HG02571 (cell line): ENCODE results near the gene GNG12.

Experiments used
- ATAC-seq: cut with Tn5 transposase; IDR thresholded peaks from one replicate; pipeline ENCODE4 v1.9.1; 2021; ENCODE audit warnings: mild to moderate bottlenecking, moderate library complexity; ENCODE audit not compliant: unreplicated experiment

GNG12 gene

GRCh38 chr1:67788238-67788790, 45.0 kb downstream of the GNG12 start:
- no peak for ATAC-seq

GRCh38 chr1:67787746-67788145, 45.5 kb downstream of the GNG12 start:
- ATAC-seq, result no peak

DNA sequence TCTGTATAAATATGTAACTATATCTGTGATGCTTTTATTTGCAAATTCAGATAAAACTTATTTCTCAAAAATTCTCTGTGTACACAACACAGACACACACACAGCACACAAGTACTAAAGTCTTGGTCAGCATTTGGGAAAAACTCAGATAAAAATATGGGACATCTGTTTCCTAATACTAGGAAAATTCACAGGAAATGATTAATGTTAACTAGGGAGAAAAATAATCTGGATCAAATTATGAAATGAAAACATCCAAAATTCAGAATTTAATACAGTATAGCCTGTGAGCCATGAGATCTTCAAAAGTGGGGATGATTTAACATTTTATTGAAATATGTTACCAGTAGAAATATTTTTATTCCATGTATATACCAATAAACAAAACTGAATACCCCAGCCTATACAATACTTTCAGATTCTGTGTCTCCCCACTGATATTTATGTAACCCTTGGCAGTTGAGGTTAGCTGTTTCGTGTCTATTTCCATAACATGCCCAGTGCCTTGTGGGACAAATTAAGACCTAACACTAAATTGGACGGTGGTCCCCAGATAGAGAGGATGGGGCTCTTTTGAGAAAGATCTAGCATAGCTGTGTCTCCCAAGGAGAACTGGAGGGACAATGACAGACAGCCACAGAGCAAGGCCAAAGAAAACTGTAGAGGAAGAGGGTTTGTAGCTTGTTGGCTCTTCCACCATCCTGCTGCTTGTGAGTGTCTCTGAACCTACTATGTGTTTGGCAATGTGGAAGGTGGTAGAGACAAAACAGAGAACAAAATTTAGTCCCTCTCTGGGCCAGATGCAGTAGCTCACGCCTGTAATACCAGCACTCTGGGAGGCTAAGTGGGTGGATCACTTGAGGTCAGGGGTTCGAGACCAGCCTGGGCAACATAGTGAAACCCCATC, 47.2 kb downstream of the GNG12 start:
- ATAC-seq, result no peak

GRCh38 chr1:67784545-67785186, 48.6 kb downstream of the GNG12 start:
- no peak for ATAC-seq

DNA sequence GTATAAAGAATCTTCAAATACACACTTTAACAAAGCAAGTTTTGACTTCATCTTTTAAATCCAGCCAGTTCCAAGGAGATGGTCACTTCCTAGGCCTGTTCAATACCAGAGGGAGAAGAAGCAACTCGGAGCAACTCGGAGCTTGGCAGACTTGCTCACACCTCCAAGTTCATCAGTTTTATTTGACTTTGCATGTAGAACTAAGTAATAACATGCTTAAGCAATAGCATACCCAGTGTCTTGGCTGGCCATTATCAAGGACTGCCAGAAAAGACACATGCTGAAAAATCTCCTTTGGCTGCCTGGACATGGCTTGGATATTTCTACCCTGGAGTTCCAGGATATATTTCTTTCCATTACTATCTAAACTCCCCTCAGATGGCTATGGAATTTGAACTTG, 52.6 kb downstream of the GNG12 start:
- ATAC-seq, result no peak

DNA sequence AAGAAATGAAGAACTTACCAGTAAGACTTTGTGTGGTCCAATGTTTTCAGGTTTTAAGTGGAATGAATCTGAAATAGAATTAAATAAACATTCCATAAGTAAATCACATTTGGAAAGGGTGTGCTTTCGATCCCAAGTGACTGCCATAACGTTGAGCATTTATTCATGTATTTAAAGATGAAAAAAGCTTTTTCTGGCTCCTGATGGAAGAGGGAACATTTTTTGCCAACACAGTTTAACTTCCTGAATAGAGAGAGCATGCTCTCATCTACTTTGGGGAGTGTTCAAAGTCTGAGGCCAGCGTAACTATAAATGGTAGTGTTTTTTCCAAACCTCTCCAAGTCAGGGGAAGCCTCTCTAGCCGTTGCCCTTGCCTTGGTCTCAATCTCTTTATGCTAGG, 55.8 kb downstream of the GNG12 start:
- no peak for ATAC-seq

GRCh38 chr1:67777016-67777415, 56.3 kb downstream of the GNG12 start:
- no peak for ATAC-seq

DNA sequence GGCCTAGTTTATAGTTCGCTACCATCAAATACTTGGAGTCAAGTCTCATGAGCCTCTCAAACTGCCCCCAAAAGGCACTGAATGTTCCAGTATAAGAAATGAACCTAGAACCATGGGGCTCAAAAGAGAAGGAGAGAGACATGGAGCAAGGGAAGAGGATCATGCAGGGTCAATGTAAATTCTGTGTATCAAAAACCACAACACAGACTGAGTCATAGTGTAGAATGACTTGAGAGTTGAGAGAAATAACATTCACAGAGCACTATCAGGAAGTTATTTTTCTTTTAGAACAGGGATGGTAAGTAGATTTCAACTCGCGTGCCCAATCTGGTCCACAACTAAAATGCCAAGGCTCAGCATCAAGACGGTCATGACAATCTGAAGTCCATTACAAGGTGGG, 59.8 kb downstream of the GNG12 start:
- no peak for ATAC-seq

DNA sequence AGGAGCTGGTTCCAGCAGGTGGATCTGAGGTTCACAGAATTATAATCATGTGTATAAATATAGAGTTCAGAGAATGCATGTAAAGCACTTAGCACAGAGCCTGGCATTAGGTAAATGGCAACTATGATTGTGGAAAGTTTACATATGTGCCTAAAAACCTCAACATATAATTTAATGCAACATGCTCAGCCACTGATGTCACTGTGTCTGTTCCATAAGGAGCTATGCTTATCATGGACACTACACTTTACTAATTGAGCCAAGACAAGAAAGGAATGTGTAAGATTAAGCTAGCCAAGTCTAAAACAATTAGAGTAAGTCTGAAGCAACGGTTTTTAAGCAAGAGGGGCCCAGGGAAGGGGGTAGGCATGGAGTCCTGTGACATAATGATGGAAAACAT, 61.5 kb downstream of the GNG12 start:
- ATAC-seq, result no peak

DNA sequence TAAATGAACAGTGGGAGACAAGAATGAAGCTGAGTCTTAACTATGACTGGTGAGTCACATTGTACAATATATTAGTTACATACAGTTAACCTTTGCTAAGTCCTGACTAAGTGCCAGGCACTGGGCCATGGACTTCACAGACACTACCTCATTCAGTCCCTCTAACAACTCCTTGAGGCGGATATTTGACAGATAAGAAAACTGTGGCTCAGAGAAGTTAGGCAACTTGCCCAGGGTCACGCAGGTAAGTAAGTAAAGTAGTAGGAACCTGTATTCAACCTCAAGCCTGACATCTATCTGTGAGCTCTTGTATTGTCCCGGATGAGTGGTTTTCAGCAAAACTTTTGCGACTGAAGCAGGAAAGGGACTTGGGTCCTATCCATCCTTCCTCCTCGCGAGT, 62.1 kb downstream of the GNG12 start:
- ATAC-seq, result no peak

GRCh38 chr1:67769633-67770256, 63.5 kb downstream of the GNG12 start:
- no peak for ATAC-seq

GRCh38 chr1:67768480-67768879, 64.8 kb downstream of the GNG12 start:
- ATAC-seq, result no peak

DNA sequence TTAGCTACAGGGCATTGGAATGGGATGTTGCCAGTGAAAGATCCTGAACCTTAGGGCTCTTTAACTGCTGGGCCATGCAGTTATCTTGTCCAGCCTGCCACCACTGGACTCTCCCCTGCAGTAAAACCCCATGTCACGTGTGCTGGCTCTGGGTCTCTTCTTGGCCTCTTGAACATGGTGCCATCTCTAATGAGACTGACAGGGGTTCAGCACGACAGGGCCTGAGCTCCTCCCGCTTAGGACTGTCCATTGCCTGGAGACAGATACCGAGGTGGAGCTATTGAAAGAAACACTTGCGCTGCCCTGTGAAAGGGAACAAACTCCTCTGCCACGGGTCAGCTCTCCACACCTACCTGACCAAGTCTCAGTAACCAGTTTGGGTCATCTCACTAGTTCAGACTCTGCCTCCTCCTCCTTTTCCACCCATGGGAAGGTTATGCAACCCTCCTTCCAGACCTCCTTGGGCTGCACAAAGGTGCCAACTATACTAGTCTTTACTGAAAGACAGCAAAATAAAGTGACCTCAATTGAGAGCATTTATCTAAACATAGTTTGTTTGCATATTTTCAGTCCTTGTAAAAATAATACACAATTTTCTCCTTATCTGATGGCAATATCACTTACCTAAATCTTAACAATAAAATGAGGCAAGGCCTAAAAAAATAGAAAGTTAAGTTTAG, 66.0 kb downstream of the GNG12 start:
- no peak for ATAC-seq

- ATAC-seq, result no peak
Measured at GRCh38 chr1:67766141-67766978, 66.9 kb downstream of the GNG12 start.

GRCh38 chr1:67764633-67765032, 68.6 kb downstream of the GNG12 start:
- ATAC-seq, result no peak

- no peak for ATAC-seq
Measured at GRCh38 chr1:67761730-67762129, 71.5 kb downstream of the GNG12 start.

DNA sequence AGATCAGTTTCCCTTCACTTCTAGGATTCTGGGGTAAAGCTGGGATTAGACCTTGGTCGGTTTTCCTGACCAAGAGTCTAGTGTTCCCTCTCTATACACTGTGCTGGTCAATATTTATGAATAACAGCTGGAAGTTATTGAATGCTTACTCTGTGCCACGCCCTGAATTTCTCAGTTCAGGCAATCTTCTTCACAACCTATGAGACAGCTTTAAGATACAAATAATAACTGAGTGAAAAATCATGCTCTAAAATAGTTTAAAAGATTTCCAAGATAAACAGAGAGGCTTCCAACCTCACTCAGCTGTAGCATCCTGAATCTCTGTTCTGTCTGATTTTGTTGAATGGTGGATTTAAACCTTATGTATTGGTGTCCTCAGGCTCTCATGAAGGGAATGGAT, 72.2 kb downstream of the GNG12 start:
- no peak for ATAC-seq

GRCh38 chr1:67760030-67760821, 73.0 kb downstream of the GNG12 start:
- ATAC-seq, result peak; percentile 99

GRCh38 chr1:67759692-67760029, 73.6 kb downstream of the GNG12 start:
- peak; percentile 22 for ATAC-seq
